ENCODE measurements around the gene TACR1.

TACR1 gene

DNA sequence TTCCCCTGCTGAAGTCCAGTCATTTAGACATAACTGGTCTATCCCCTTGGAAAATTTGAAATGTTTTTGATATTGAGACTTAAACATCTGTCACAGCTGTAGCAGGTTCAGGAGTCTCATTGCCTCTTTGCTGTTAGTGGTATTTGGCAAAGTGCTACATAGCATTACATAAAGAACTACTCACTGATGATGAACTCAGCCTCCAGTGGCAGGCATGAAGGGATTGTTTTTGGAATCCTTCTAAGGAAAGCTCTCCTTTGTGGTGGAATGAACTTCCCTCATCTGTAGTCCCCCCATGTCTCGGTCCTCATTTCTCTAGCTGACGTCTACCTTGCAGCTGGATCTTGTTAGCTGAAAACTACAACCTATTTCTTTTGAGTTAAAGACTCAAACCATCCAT is 111.6 kb downstream of the TACR1 start:
- DNase-seq (ENCODE audit: extremely low read depth, low read depth): no peak
- TF ChIP-seq, protein P1, sequence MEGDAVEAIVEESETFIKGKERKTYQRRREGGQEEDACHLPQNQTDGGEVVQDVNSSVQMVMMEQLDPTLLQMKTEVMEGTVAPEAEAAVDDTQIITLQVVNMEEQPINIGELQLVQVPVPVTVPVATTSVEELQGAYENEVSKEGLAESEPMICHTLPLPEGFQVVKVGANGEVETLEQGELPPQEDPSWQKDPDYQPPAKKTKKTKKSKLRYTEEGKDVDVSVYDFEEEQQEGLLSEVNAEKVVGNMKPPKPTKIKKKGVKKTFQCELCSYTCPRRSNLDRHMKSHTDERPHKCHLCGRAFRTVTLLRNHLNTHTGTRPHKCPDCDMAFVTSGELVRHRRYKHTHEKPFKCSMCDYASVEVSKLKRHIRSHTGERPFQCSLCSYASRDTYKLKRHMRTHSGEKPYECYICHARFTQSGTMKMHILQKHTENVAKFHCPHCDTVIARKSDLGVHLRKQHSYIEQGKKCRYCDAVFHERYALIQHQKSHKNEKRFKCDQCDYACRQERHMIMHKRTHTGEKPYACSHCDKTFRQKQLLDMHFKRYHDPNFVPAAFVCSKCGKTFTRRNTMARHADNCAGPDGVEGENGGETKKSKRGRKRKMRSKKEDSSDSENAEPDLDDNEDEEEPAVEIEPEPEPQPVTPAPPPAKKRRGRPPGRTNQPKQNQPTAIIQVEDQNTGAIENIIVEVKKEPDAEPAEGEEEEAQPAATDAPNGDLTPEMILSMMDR (IDR thresholded peaks at IDR 0.05; ENCODE audit: low read depth, low read length): no peak

DNA sequence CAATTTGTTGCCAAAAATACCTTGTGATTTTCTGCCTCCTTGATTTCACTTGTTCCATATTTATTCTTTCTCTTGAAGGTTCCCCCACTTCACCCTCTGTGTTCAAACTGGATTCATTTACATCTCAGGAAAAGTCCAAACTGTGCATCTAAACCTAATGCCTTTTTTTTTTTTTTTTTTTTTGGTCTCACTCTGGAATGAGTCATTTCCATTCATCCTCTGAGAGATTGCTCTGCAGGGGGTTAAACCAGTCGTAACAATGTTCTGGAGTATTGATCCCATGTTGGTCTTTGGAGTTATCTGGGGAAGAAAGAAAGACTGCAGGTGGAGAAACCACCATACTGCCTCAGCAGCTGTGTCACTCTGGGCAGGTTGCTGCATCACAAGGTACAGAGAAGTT is 119.7 kb downstream of the TACR1 start:
- no peak for DNase-seq (ENCODE audit: extremely low read depth, low read depth)
- TF ChIP-seq, protein P1 (IDR thresholded peaks at IDR 0.05; ENCODE audit: low read depth, low read length): no peak

DNA sequence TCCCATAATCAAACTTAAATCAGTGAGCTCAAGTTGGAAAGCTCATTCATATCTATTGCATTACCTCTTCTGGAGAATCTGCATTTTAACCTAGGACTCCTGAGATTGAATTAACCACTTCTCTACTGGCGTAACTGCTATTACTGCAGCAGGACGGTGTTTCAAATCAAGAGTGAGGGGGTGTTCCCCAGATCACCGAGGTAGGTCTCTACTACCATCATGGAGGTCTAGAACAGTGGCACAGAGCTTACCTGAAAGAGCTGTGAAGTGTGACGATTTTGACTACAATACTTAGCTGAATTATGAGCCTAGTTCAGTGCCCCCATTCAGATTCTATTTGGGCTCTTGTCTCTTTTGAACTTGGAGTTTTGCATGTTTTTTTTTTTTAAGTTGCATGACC is 121.4 kb downstream of the TACR1 start:
- TF ChIP-seq, protein P1 (IDR thresholded peaks at IDR 0.05; ENCODE audit: low read depth, low read length): no peak

GRCh38 chr2:75076088-75076487 is 123.2 kb downstream of the TACR1 start:
- DNase-seq (ENCODE audit: extremely low read depth, low read depth): no peak
- TF ChIP-seq, protein P1 (IDR thresholded peaks at IDR 0.05; ENCODE audit: low read depth, low read length): no peak

More for the DNA sequence above, 121.4 kb downstream of the TACR1 start:
- DNase-seq (ENCODE audit: extremely low read depth, low read depth): no peak

DNA sequence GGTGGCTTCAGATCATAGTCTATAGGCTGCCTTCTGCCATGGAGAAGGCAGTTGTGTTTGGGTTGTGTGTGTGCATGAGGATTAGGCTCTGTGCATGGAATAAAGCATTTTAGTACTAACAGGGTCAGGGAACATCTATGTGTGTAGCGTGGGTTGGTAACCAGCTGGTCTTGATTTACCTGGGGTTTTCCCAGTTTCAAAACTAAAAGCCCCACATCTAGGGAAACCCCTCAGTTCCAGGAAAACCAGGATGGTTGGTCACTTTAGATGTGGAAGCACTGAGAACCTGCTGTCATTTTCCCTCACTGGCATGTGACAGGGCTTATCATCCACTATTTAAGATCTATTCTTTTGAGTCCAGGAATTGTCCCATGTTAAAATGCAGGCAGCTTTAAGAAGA is 124.6 kb downstream of the TACR1 start:
- DNase-seq (ENCODE audit: extremely low read depth, low read depth): no peak

DNA sequence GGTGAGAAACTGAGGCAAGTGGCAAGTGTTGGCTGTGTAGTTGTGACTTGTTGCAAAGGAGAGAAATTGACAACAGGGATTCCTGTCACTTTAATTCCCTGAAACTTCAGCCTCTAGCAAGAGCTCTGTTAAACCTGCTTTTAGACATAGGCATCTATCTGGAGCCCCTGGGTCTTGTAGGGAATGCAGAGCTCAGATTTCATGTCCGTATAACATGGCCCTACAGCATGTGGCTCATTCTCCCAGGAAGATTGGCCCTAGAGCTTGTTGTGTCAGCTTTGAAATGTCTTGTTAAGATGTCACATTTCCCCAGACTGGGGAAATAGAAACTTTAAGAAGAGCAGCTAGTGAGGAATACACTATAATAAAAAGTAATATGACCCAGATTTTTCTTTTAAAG is 125.1 kb downstream of the TACR1 start:
- TF ChIP-seq, protein P1 (IDR thresholded peaks at IDR 0.05; ENCODE audit: low read depth, low read length): no peak
- no peak for DNase-seq (ENCODE audit: extremely low read depth, low read depth)

More for the DNA sequence above, 124.6 kb downstream of the TACR1 start:
- TF ChIP-seq, protein P1 (IDR thresholded peaks at IDR 0.05; ENCODE audit: low read depth, low read length): no peak

DNA sequence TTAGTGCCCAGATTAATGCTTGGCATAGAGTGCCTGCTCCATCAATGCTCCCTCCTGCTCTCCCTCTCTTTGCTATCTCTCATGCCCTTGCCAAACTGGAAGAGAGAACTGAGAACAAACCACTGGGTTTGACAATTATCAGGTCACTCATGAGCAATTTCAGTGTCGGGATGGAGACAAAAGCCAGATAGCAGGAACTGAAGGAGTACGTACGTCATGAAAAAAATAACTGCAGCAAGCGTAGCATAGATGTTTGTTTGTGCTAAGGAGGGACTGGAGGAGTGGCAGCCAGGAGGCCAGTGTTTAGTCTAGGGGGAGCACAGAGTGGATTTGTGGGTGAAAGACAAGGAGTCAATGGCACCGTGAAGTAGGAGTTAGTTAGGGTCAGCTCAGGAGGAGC is 127.6 kb downstream of the TACR1 start:
- DNase-seq (ENCODE audit: extremely low read depth, low read depth): no peak
- TF ChIP-seq, protein P1 (IDR thresholded peaks at IDR 0.05; ENCODE audit: low read depth, low read length): no peak
